HepG2 (cell line): Measurements from ENCODE around the gene TMEM80. TPM values are rescaled to one million over a fixed set of nuclear protein-coding genes. Genes with fewer than 3 reads are reported as not detected.

Experiments
- AGO2 ChIP-seq: fragments of 200-400 bp; formaldehyde crosslinking; optimal IDR thresholded peaks from 2 replicates; pipeline ENCODE3; 2017; ENCODE audit warnings: mild to moderate bottlenecking, low read depth, low read length, moderate library complexity
- MED1 ChIP-seq: sonication (generic); formaldehyde crosslinking; IDR thresholded peaks from 2 replicates; pipeline ENCODE4 v1.4.0; 2020; ENCODE audit warnings: missing genetic modification reagents
- RXRA ChIP-seq: sonication (generic); formaldehyde crosslinking; IDR thresholded peaks from 2 replicates; pipeline ENCODE4 v1.5.1; 2020; ENCODE audit warnings: missing genetic modification reagents
- RXRB ChIP-seq: IDR thresholded peaks from 2 replicates; pipeline ENCODE4 v1.6.1; 2016; ENCODE audit warnings: borderline replicate concordance, missing genetic modification reagents, missing compliant biosample characterization
- ZBTB33 ChIP-seq: sonication (generic); formaldehyde crosslinking; IDR thresholded peaks from 2 replicates; pipeline ENCODE4 v1.4.0; 2020; ENCODE audit warnings: missing genetic modification reagents
- ZBTB38 ChIP-seq: sonication (generic); formaldehyde crosslinking; IDR thresholded peaks from 2 replicates; pipeline ENCODE4 v1.5.1; 2020; ENCODE audit warnings: mild to moderate bottlenecking, missing genetic modification reagents
- ZNF609 ChIP-seq: sonication (generic); formaldehyde crosslinking; IDR thresholded peaks from 2 replicates; pipeline ENCODE4 v1.4.0; 2020; ENCODE audit warnings: mild to moderate bottlenecking, missing genetic modification reagents, borderline replicate concordance
- polyA plus RNA-seq, 8 experiments: library from polyadenylated mRNA; depleted of rRNA in 3 of 8; stranded (reverse) in 7 of 8; unstranded in 1 of 8; fragments of >200 nt; fragmentation: Illumina TruSeq in 4 of 8; extraction: Trizol in 4 of 8; gene quantifications; 2 replicates each; pipeline versions ENCODE4 v1.2.1 to v1.2.3, GENCODE V29; 2011 to 2016; ENCODE audit warnings: low read depth in 4 of 8, missing spikeins in 1 of 8, mixed read lengths in 1 of 8; ENCODE audit not compliant: insufficient read depth in 1 of 8
- total RNA-seq, 5 experiments: library from RNA; depleted of rRNA; stranded (reverse); fragments of >200 nt; fragmentation: Illumina TruSeq; extraction: Trizol; gene quantifications; 2 replicates each; pipeline ENCODE4 v1.2.3, GENCODE V29; 2016; ENCODE audit warnings: low read depth in 1 of 5

Gene TMEM80
- total and polyA plus RNA-seq, 2 of the 13 experiments (the other 11 are each of a cell fraction or from before 2014, with no cell fraction given) = 5.6 to 17.1 TPM

GRCh38 chr11:647672-648158 lies 47.9 kb upstream of the TMEM80 start (continued):
- peak; percentile 28; the same call in 1 of the 2 replicates for TF ChIP-seq ZNF609 (CRISPR knock-in tag)
- peak; percentile 89 for TF ChIP-seq ZBTB33
- peak; percentile 81 for TF ChIP-seq RXRB (CRISPR knock-in tag)
- peak; percentile 96 for TF ChIP-seq RXRA (CRISPR knock-in tag)
- TF ChIP-seq ZBTB38 (CRISPR knock-in tag) = peak; percentile 53; the same call in 1 of the 2 replicates
- 0 out of 2 replicates have a peak, but pooled peaks have one; percentile 33 for TF ChIP-seq MED1
- TF ChIP-seq AGO2 = peak; percentile 54
